Measurements from ENCODE around the gene NLRC3.

Gene NLRC3

GRCh38 chr16:3589001-3589400, 11.8 kb upstream of the NLRC3 start:
- H3K4me3 ChIP-seq (replicated peaks; ENCODE audit: insufficient read depth, low read length), result no peak overlapping the region
- TF ChIP-seq CTCF (IDR thresholded peaks at IDR 0.05; ENCODE audit: insufficient read depth, low read length), result no peak
- TF ChIP-seq POLR2AphosphoS5 (IDR thresholded peaks at IDR 0.05; ENCODE audit: low read depth), result no peak
- TF ChIP-seq SPI1 (IDR thresholded peaks at IDR 0.05; ENCODE audit: borderline replicate concordance, low read depth), result no peak
- TF ChIP-seq GABPA (IDR thresholded peaks at IDR 0.05; ENCODE audit: low read depth), result no peak
- TF ChIP-seq REST (IDR thresholded peaks at IDR 0.05; ENCODE audit: insufficient replicate concordance, low read depth), result no peak
- H3K27ac ChIP-seq (replicated peaks), result no peak overlapping the region
- DNase-seq (ENCODE audit: low read depth in 1 of 2, low spot score in 1 of 2), result no peak
- no peaks in the 10 kb centered on the region for H3K27me3 ChIP-seq (ENCODE audit: insufficient read depth, poor library complexity, severe bottlenecking)

GRCh38 chr16:3587547-3588110, 10.4 kb upstream of the NLRC3 start:
- H3K27ac ChIP-seq (replicated peaks), result no peak overlapping the region
- TF ChIP-seq GABPA (IDR thresholded peaks at IDR 0.05; ENCODE audit: low read depth) (no peak), REST (IDR thresholded peaks at IDR 0.05; ENCODE audit: insufficient replicate concordance, low read depth) (no peak), SPI1 (IDR thresholded peaks at IDR 0.05; ENCODE audit: borderline replicate concordance, low read depth) (no peak), CTCF (IDR thresholded peaks at IDR 0.05; ENCODE audit: insufficient read depth, low read length) (no peak), POLR2AphosphoS5 (IDR thresholded peaks at IDR 0.05; ENCODE audit: low read depth) (no peak)
- H3K4me3 ChIP-seq (replicated peaks; ENCODE audit: insufficient read depth, low read length), result no peak overlapping the region
- no peak for DNase-seq (ENCODE audit: low read depth in 1 of 2, low spot score in 1 of 2)
- no peaks in the 10 kb centered on the region for H3K27me3 ChIP-seq (ENCODE audit: insufficient read depth, poor library complexity, severe bottlenecking)

- no peak for DNase-seq (ENCODE audit: low read depth in 1 of 2, low spot score in 1 of 2)
- no peak overlapping the region for H3K4me3 ChIP-seq (replicated peaks; ENCODE audit: insufficient read depth, low read length)
- no peak for TF ChIP-seq CTCF (IDR thresholded peaks at IDR 0.05; ENCODE audit: insufficient read depth, low read length)
- no peak for TF ChIP-seq REST (IDR thresholded peaks at IDR 0.05; ENCODE audit: insufficient replicate concordance, low read depth)
- TF ChIP-seq GABPA (IDR thresholded peaks at IDR 0.05; ENCODE audit: low read depth), result no peak
- no peak for TF ChIP-seq POLR2AphosphoS5 (IDR thresholded peaks at IDR 0.05; ENCODE audit: low read depth)
- TF ChIP-seq SPI1 (IDR thresholded peaks at IDR 0.05; ENCODE audit: borderline replicate concordance, low read depth), result no peak
Observed at GRCh38 chr16:3584412-3584811, 7.2 kb upstream of the NLRC3 start.

More at GRCh38 chr16:3584412-3584811, 7.2 kb upstream of the NLRC3 start:
- Histone ChIP-seq H3K27me3 (ENCODE audit: insufficient read depth, poor library complexity, severe bottlenecking) (no peaks in the 10 kb centered on the region), H3K27ac (replicated peaks) (no peak overlapping the region)

Data from HL-60 (cell line).